SK-N-SH (cell line): ENCODE data around the gene SLFN12. TPM values are rescaled to one million over a fixed set of nuclear protein-coding genes. Genes with fewer than 3 reads are reported as not detected.
"Not testable (repeated sequence)": the region's sequence is repeated elsewhere in the genome, so short reads cannot be mapped to it uniquely, and the experiment has no call there.

Experiments
- CTCF ChIA-PET: fragments of 300-600, 350-600 bp; formaldehyde crosslinking; extraction: SDS; loops from one replicate; lab custom pipeline; 2021; lab: Yijun Ruan, JAX
- POLR2A ChIA-PET: fragments of 350-600 bp; sonication (Branson Sonifier 250); formaldehyde crosslinking; extraction: SDS; loops from one replicate; lab custom pipeline; 2020; ENCODE audit warnings: antibody characterized with exemption, inconsistent platforms; lab: Yijun Ruan, JAX
- DNase-seq: peaks from one replicate; pipeline ENCODE4 v3.0.0; 2012
- H2AFZ ChIP-seq: fragments of 200-600 bp; sonication (generic); 2 replicates; pipeline ENCODE4 v1.8.1; 2016; ENCODE audit warnings: antibody characterized with exemption, mild to moderate bottlenecking, low read depth
- H3F3A ChIP-seq: fragments of 200-600 bp; sonication (generic); replicated peaks from 2 replicates; pipeline ENCODE3; 2016; ENCODE audit warnings: antibody characterized with exemption, mild to moderate bottlenecking; ENCODE audit not compliant: insufficient read depth
- H3K27ac ChIP-seq, 2 experiments: fragments of 200-500 bp in 1 of 2; fragments of 200-600 bp in 1 of 2; sonication (Bioruptor generic) in 1 of 2; sonication (generic), shearing (Covaris generic) in 1 of 2; 2 replicates each; pipeline versions ENCODE4 v1.5.1 to v1.6.1; 2014 to 2016; ENCODE audit warnings: low read depth in 2 of 2, inconsistent platforms in 1 of 2, low read length in 1 of 2, mild to moderate bottlenecking in 1 of 2, mixed read lengths in 1 of 2
- H3K27me3 ChIP-seq: fragments of 200-600 bp; sonication (generic), shearing (Covaris generic); 2 replicates; pipeline ENCODE4 v1.6.1; 2016; ENCODE audit warnings: mixed run types; ENCODE audit not compliant: insufficient read depth
- H3K36me3 ChIP-seq, 2 experiments: fragments of 200-500 bp in 1 of 2; fragments of 200-600 bp in 1 of 2; sonication (Bioruptor generic) in 1 of 2; sonication (generic) in 1 of 2; replicated peaks in 1 of 2; 2 replicates each; pipeline versions ENCODE3 to v1.5.1; 2014 to 2016; ENCODE audit warnings: low read length in 1 of 2, mild to moderate bottlenecking in 1 of 2; ENCODE audit not compliant: insufficient read depth in 2 of 2, control insufficient read depth in 1 of 2
- H3K4me1 ChIP-seq, 2 experiments: fragments of 200-500 bp in 1 of 2; fragments of 200-600 bp in 1 of 2; sonication (Bioruptor generic) in 1 of 2; sonication (generic), shearing (Covaris generic) in 1 of 2; 2 replicates each; pipeline versions ENCODE4 v1.5.1 to v1.6.1; 2014 to 2016; ENCODE audit warnings: low read depth in 1 of 2, low read length in 1 of 2, mixed run types in 1 of 2; ENCODE audit not compliant: insufficient read depth in 2 of 2, control insufficient read depth in 1 of 2
- H3K4me2 ChIP-seq: fragments of 200-600 bp; sonication (generic), shearing (Covaris generic); 2 replicates; pipeline ENCODE4 v1.6.1; 2017; ENCODE audit warnings: mixed run types
- H3K4me3 ChIP-seq, 2 experiments: fragments of 200-500 bp in 1 of 2; fragments of 200-600 bp in 1 of 2; sonication (Bioruptor generic) in 1 of 2; sonication (generic), shearing (Covaris generic) in 1 of 2; 2 replicates each; pipeline versions ENCODE4 v1.5.1 to v1.8.1; 2014 to 2016; ENCODE audit warnings: low read depth in 2 of 2, inconsistent platforms in 1 of 2, low read length in 1 of 2, mild to moderate bottlenecking in 1 of 2, mixed read lengths in 1 of 2, moderate library complexity in 1 of 2
- H3K79me2 ChIP-seq: fragments of 200-600 bp; sonication (generic); 2 replicates; pipeline ENCODE4 v1.8.1; 2017; ENCODE audit warnings: mild to moderate bottlenecking; ENCODE audit not compliant: insufficient read depth
- H3K9ac ChIP-seq: fragments of 200-600 bp; sonication (generic); 2 replicates; pipeline ENCODE4 v1.6.1; 2017; ENCODE audit warnings: mixed run types
- H3K9me2 ChIP-seq: fragments of 200-600 bp; sonication (generic); 2 replicates; pipeline ENCODE4 v1.6.1; 2017; ENCODE audit warnings: mixed run types
- H3K9me3 ChIP-seq: fragments of 200-600 bp; sonication (generic); 2 replicates; pipeline ENCODE4 v1.6.1; 2017; ENCODE audit warnings: mixed run types, mild to moderate bottlenecking, moderate library complexity
- H4K20me1 ChIP-seq: fragments of 200-600 bp; sonication (generic); 2 replicates; pipeline ENCODE4 v1.6.1; 2017; ENCODE audit warnings: mild to moderate bottlenecking, mixed run types; ENCODE audit not compliant: insufficient read depth
- CHD2 ChIP-seq: fragments of 150-350 bp; IDR thresholded peaks from 2 replicates; pipeline ENCODE4 v1.6.1; 2018; ENCODE audit warnings: low read length; ENCODE audit not compliant: partially characterized antibody
- EZH2phosphoT487 ChIP-seq: fragments of 200-600 bp; sonication (generic); IDR thresholded peaks from 2 replicates; pipeline ENCODE4 v1.6.1; 2017; ENCODE audit warnings: low read depth, mixed run types, mild to moderate bottlenecking, antibody characterized with exemption, moderate library complexity, borderline replicate concordance
- FOXJ3 ChIP-seq: sonication (generic); formaldehyde crosslinking; IDR thresholded peaks from 2 replicates; pipeline ENCODE4 v1.5.1; 2020; ENCODE audit warnings: mild to moderate bottlenecking, missing genetic modification reagents
- FOXM1 ChIP-seq: IDR thresholded peaks from 2 replicates; pipeline ENCODE4 v1.4.0; 2012; ENCODE audit warnings: low read depth, mild to moderate bottlenecking
- GABPA ChIP-seq: IDR thresholded peaks from 2 replicates; pipeline ENCODE4 v1.4.0; 2012; ENCODE audit warnings: low read depth, mild to moderate bottlenecking
- GATA2 ChIP-seq: sonication (generic); formaldehyde crosslinking; IDR thresholded peaks from 2 replicates; pipeline ENCODE4 v1.5.0; 2020; ENCODE audit warnings: mild to moderate bottlenecking, missing genetic modification reagents
- IRF3 ChIP-seq: fragments of 150-350 bp; IDR thresholded peaks from 2 replicates; pipeline ENCODE4 v1.6.1; 2016; ENCODE audit warnings: mild to moderate bottlenecking, low read depth, low read length
- JUND ChIP-seq: IDR thresholded peaks from 2 replicates; pipeline ENCODE4 v1.4.0; 2012
- MEF2A ChIP-seq: IDR thresholded peaks from 2 replicates; pipeline ENCODE4 v1.4.0; 2012; ENCODE audit warnings: low read depth, borderline replicate concordance
- NFIC ChIP-seq: IDR thresholded peaks from 2 replicates; pipeline ENCODE4 v1.4.0; 2012; ENCODE audit warnings: borderline replicate concordance
- PBX3 ChIP-seq: IDR thresholded peaks from 2 replicates; pipeline ENCODE4; 2012
- RCOR1 ChIP-seq: fragments of 150-350 bp; IDR thresholded peaks from 2 replicates; pipeline ENCODE4 v1.6.1; 2017; ENCODE audit warnings: antibody characterized with exemption, low read length
- REST ChIP-seq: IDR thresholded peaks from 2 replicates; pipeline ENCODE4 v1.6.1; 2012; ENCODE audit warnings: mild to moderate bottlenecking, low read depth, low read length, moderate library complexity
- RFX5 ChIP-seq: IDR thresholded peaks from 2 replicates; pipeline ENCODE4 v1.6.1; 2012; ENCODE audit warnings: mild to moderate bottlenecking, improper control_type of control experiment, low read length
- USF1 ChIP-seq: IDR thresholded peaks from 2 replicates; pipeline ENCODE4 v1.4.0; 2012; ENCODE audit warnings: low read depth, borderline replicate concordance
- YY1 ChIP-seq: IDR thresholded peaks from 2 replicates; pipeline ENCODE4 v1.4.0; 2012; ENCODE audit warnings: low read depth, mild to moderate bottlenecking
- WGBS: methylation state at CpG from one replicate; pipeline ENCODE4 v1.1.6; 2017; ENCODE audit warnings: low lambda C conversion rate; 5-methylcytosine and 5-hydroxymethylcytosine counted together
- polyA plus RNA-seq, 3 experiments: library from polyadenylated mRNA; depleted of rRNA; stranded (reverse); fragments of >200 nt; gene quantifications; 2 replicates each; pipeline ENCODE4 v1.2.3, GENCODE V29; 2012

SLFN12 gene
- polyA plus RNA-seq, 1 of the 3 experiments (the other 2 are of a cell fraction), result 5.6 TPM

GRCh38 chr17:35404360-35404759 is 27.9 kb downstream of the SLFN12 start:
- 52% methylated on average over 1 of the region's 1 CpG for WGBS
- POLR2A ChIA-PET, result no interaction called here
- H3K27me3 ChIP-seq, result no peaks in the 10 kb centered on the region

GRCh38 chr17:35393783-35394182 is 38.5 kb downstream of the SLFN12 start:
- POLR2A ChIA-PET, H3K4me2 ChIP-seq, H3K27ac ChIP-seq, H4K20me1 ChIP-seq, H3K79me2 ChIP-seq, H3K4me3 ChIP-seq, H3K4me1 ChIP-seq, H3K36me3 ChIP-seq, H3K9ac ChIP-seq, H2AFZ ChIP-seq, H3F3A ChIP-seq, H3K9me2 ChIP-seq, DNase-seq, H3K27me3 ChIP-seq, CTCF ChIA-PET, H3K9me3 ChIP-seq: not testable (repeated sequence)
- 14% methylated on average over 7 of the region's 13 CpGs for WGBS

More at GRCh38 chr17:35404360-35404759, 27.9 kb downstream of the SLFN12 start:
- DNase-seq, result no peak
- no peak overlapping the region for H3K9ac ChIP-seq
- CTCF ChIA-PET, result interaction anchor here (1.3 kb wide), 1 partner anchor 92 kb away, joined by 3 read pairs; no protein-coding TSS in a partner anchor
- no peaks in the 10 kb centered on the region for H3K4me1 ChIP-seq
- H3F3A ChIP-seq, result no peaks in the 10 kb centered on the region
- no peaks in the 10 kb centered on the region for H4K20me1 ChIP-seq
- TF ChIP-seq PBX3 (no peak), JUND (no peak), USF1 (no peak), YY1 (no peak), FOXM1 (no peak), CHD2 (no peak), RCOR1 (no peak), RFX5 (no peak), MEF2A (no peak), EZH2phosphoT487 (no peak), REST (no peak), NFIC (no peak), IRF3 (no peak), GATA2 (CRISPR knock-in tag) (no peak), GABPA (no peak), FOXJ3 (no peak)
- H2AFZ ChIP-seq, result no peak overlapping the region
- H3K4me2 ChIP-seq, result no peak overlapping the region
- H3K9me2 ChIP-seq, result no peaks in the 10 kb centered on the region
- H3K4me3 ChIP-seq, result no peak overlapping the region
- no peak overlapping the region for H3K27ac ChIP-seq
- peaks cover 5 to 21% of the 10 kb centered on the region in 2 experiments for H3K36me3 ChIP-seq
- no peaks in the 10 kb centered on the region for H3K9me3 ChIP-seq
- no peaks in the 10 kb centered on the region for H3K79me2 ChIP-seq
